IPS-NIHi11 (cell line): Measurements from ENCODE around the gene RPL10.

Source experiments
- DNase-seq: peaks from one replicate; pipeline ENCODE4 v3.0.0; 2012; ENCODE audit warnings: mixed read lengths, low spot score

RPL10 gene

DNA sequence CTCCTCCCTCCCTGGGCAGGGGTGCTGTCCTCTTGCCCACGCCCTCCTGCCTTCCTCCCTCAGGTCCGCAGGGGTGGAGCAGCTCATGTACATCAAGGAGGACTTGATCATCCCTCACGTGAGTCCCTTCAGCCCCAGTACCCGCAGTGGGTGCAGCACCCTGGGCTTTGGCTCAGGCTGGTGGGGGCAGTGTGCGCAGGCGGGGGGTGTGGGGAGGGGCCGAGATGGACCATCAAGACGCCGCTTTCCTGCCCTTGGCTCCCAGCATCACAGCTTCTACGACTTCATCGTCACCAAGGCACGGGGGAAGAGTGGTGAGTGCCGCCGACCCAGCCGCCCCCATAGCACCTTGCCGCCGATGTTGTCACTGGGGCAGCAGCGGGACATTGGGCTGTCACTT lies 51.4 kb downstream of the RPL10 start:
- DNase-seq = no peak

DNA sequence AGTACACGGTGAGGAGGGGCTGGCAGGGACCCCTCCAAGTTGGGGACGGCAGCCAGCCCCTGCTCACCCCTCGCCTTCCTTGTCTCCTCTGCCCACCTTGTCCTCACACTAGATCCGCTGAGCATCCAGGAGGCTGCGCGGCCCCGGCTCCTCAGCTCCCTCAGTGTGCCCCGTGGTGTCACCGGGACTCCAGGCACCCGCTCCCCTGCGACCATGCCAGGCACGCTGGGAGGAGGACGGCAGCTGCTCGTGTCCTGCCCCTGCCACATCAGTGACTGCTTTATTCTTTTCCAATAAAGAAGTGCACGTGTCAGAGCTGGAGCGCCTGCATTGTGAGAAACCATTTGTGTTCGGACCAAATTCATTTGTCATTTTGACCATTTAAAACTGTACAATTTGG lies 52.1 kb downstream of the RPL10 start:
- no peak for DNase-seq
